PC-9 (cell line): ENCODE data around the gene COQ4. TPM values are rescaled to one million over a fixed set of nuclear protein-coding genes. Genes with fewer than 3 reads are reported as not detected.

Source experiments
- BruUV-seq: library from RNA; stranded (reverse); fragments of 400-500 nt; replicated peaks from 2 replicates; lab custom pipeline; 2021; lab: Mats Ljungman, UMichigan
- CTCF ChIA-PET: fragments of 300-600 bp; sonication (Branson Sonifier 250); formaldehyde crosslinking; loops from one replicate; lab custom pipeline; 2022; ENCODE audit warnings: antibody characterized with exemption; lab: Charles Lee
- POLR2A ChIA-PET: fragments of 300-600 bp; sonication (Branson Sonifier 250); formaldehyde crosslinking; loops from one replicate; lab custom pipeline; 2022; ENCODE audit warnings: antibody characterized with exemption; ENCODE audit not compliant: unreplicated experiment; lab: Charles Lee
- DNase-seq, 2 experiments: peaks; one replicate each; pipeline versions ENCODE4 v3.0.0 to v3.0.0-alpha.2; 2015 to 2022; ENCODE audit warnings: mixed read lengths in 1 of 2
- H2AFZ ChIP-seq: fragments of 200-600 bp; sonication (generic); 2 replicates; pipeline ENCODE4 v1.8.1; 2017; ENCODE audit warnings: antibody characterized with exemption
- H3F3A ChIP-seq: fragments of 200-600 bp; sonication (generic); 2 replicates; pipeline ENCODE4 v1.8.1; 2017; ENCODE audit warnings: antibody characterized with exemption, mild to moderate bottlenecking, low read depth; ENCODE audit not compliant: insufficient read depth
- H3K27ac ChIP-seq: fragments of 200-600 bp; sonication (generic); 2 replicates; pipeline ENCODE4 v1.6.1; 2016; ENCODE audit warnings: mixed run types
- H3K27me3 ChIP-seq: fragments of 200-600 bp; sonication (generic); 2 replicates; pipeline ENCODE4 v1.6.1; 2016; ENCODE audit warnings: low read depth, mixed run types; ENCODE audit not compliant: insufficient read depth
- H3K36me3 ChIP-seq: fragments of 200-600 bp; sonication (generic); 2 replicates; pipeline ENCODE4 v1.6.1; 2016; ENCODE audit warnings: low read depth, mixed run types
- H3K4me1 ChIP-seq: fragments of 200-600 bp; sonication (generic); replicated peaks from 2 replicates; pipeline ENCODE4 v1.6.1; 2016; ENCODE audit warnings: mixed run types; ENCODE audit not compliant: insufficient read depth
- H3K4me2 ChIP-seq: fragments of 200-600 bp; sonication (generic); 2 replicates; pipeline ENCODE4 v1.6.1; 2017; ENCODE audit warnings: mixed run types
- H3K4me3 ChIP-seq: fragments of 200-600 bp; sonication (generic); 2 replicates; pipeline ENCODE4 v1.6.1; 2016; ENCODE audit warnings: mixed run types
- H3K79me2 ChIP-seq: fragments of 200-600 bp; sonication (generic); 2 replicates; pipeline ENCODE4 v1.6.1; 2017; ENCODE audit warnings: low read depth, mixed run types
- H3K9me2 ChIP-seq: fragments of 200-600 bp; sonication (generic); 2 replicates; pipeline ENCODE4 v1.8.1; 2017; ENCODE audit warnings: mild to moderate bottlenecking; ENCODE audit not compliant: insufficient read depth
- H3K9me3 ChIP-seq: fragments of 200-600 bp; sonication (generic); 2 replicates; pipeline ENCODE4 v1.8.1; 2016; ENCODE audit warnings: low read depth; ENCODE audit not compliant: insufficient read depth
- H4K20me1 ChIP-seq: fragments of 200-600 bp; sonication (generic); 2 replicates; pipeline ENCODE4 v1.8.1; 2017; ENCODE audit not compliant: insufficient read depth
- EZH2 ChIP-seq: fragments of 200-600 bp; sonication (generic); IDR thresholded peaks from 2 replicates; pipeline ENCODE4 v1.8.0; 2017; ENCODE audit warnings: antibody characterized with exemption, low read depth
- intact Hi-C: fragments of 100-400 bp; cut with micrococcal nuclease; formaldehyde crosslinking; loops from one replicate; pipeline ENCODE4 v1.10.0; 2022; ENCODE audit not compliant: unreplicated experiment
- total RNA-seq: library from RNA; stranded (reverse); gene quantifications from 2 replicates; pipeline ENCODE4 v1.2.3, GENCODE V29; 2021
- TF ChIP-seq, protein P1 (sequence below): fragments of 200-600 bp; sonication (generic); conservative IDR thresholded peaks from 2 replicates; pipeline ENCODE4 v1.6.1; 2017; ENCODE audit warnings: mixed run types, antibody characterized with exemption, mild to moderate bottlenecking, moderate library complexity

The COQ4 gene
- total RNA-seq, 1 experiment from 2014 or later = 81.8 TPM

- H3K27me3 ChIP-seq = no peaks in the 10 kb centered on the region
- no peaks in the 10 kb centered on the region for H3K9me2 ChIP-seq
- H4K20me1 ChIP-seq = peaks cover 6% of the 10 kb centered on the region
- ChIA-PET POLR2A (interaction anchor here (0.5 to 0.8 kb wide), 9 partner anchors 18 to 983 kb away, joined by 3 to 6 read pairs (median 4); no protein-coding TSS in a partner anchor), CTCF (no interaction called here)
- no peaks in the 10 kb centered on the region for H3K9me3 ChIP-seq
- intact Hi-C loops = loop anchor here (2.0 to 5.0 kb wide), 3 partner anchors 47 to 148 kb away; partner anchors contain the start of genes COQ4, PTGES2, SLC27A4 and TRUB2
- H3K27ac ChIP-seq = peak within 1 kb of the TSS; percentile 51; the same call in 1 of the 2 replicates
- peaks cover 18% of the 10 kb centered on the region for H3K36me3 ChIP-seq
- BruUV-seq = no TSS peak
- H3K4me3 ChIP-seq = peak within 1 kb of the TSS; percentile 65
- H3K79me2 ChIP-seq = peaks cover 59% of the 10 kb centered on the region
- H3K4me2 ChIP-seq = peak within 1 kb of the TSS; percentile 86
- TF ChIP-seq, protein P1, sequence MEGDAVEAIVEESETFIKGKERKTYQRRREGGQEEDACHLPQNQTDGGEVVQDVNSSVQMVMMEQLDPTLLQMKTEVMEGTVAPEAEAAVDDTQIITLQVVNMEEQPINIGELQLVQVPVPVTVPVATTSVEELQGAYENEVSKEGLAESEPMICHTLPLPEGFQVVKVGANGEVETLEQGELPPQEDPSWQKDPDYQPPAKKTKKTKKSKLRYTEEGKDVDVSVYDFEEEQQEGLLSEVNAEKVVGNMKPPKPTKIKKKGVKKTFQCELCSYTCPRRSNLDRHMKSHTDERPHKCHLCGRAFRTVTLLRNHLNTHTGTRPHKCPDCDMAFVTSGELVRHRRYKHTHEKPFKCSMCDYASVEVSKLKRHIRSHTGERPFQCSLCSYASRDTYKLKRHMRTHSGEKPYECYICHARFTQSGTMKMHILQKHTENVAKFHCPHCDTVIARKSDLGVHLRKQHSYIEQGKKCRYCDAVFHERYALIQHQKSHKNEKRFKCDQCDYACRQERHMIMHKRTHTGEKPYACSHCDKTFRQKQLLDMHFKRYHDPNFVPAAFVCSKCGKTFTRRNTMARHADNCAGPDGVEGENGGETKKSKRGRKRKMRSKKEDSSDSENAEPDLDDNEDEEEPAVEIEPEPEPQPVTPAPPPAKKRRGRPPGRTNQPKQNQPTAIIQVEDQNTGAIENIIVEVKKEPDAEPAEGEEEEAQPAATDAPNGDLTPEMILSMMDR = no peak
- no peak for TF ChIP-seq EZH2
- H3F3A ChIP-seq = peaks cover 30% of the 10 kb centered on the region
- peak within 1 kb of the TSS; percentile 84 for H2AFZ ChIP-seq
- DNase-seq = no peak
- H3K4me1 ChIP-seq = peaks cover 43% of the 10 kb centered on the region
Observed at GRCh38 chr9:128275198-128276007, 47.2 kb upstream of the COQ4 start, which contains the start of gene GOLGA2. TSS of gene GOLGA2 (minus strand) at chr9:128276007. CDS start at chr9:128275976, 31 bp downstream.

GRCh38 chr9:128276008-128276573 is 46.5 kb upstream of the COQ4 start, which contains the start of gene SWI5:
TSS of gene SWI5 (plus strand) at chr9:128276276.
- H3K4me3 ChIP-seq = peak within 1 kb of the TSS; percentile 65
- no peaks in the 10 kb centered on the region for H3K9me2 ChIP-seq
- peak within 1 kb of the TSS; percentile 51; the same call in 1 of the 2 replicates for H3K27ac ChIP-seq
- intact Hi-C loops = loop anchor here (2.0 to 5.0 kb wide), 3 partner anchors 47 to 149 kb away; partner anchors contain the start of genes COQ4, PTGES2, SLC27A4 and TRUB2
- no peaks in the 10 kb centered on the region for H3K9me3 ChIP-seq
- H3K79me2 ChIP-seq = peaks cover 54% of the 10 kb centered on the region
- peaks cover 36% of the 10 kb centered on the region for H3K4me1 ChIP-seq
- no peaks in the 10 kb centered on the region for H3K27me3 ChIP-seq
- no peak for TF ChIP-seq EZH2
- TF ChIP-seq, protein P1 = no peak
- H3F3A ChIP-seq = peaks cover 24% of the 10 kb centered on the region
- CTCF ChIA-PET = no interaction called here
- peak; percentile 95 to 100 for DNase-seq
- no TSS peak for BruUV-seq
- no peaks in the 10 kb centered on the region for H4K20me1 ChIP-seq
- peaks cover 13% of the 10 kb centered on the region; the same call in 1 of the 2 replicates for H3K36me3 ChIP-seq
- POLR2A ChIA-PET = interaction anchor here (0.5 to 0.8 kb wide), 11 partner anchors 18 to 1058 kb away, joined by 3 to 11 read pairs (median 3); no protein-coding TSS in a partner anchor
- peak within 1 kb of the TSS; percentile 84 for H2AFZ ChIP-seq
- H3K4me2 ChIP-seq = peak within 1 kb of the TSS; percentile 86
